IPS-15b (cell line): Measurements from ENCODE around the gene KCNK3.
"Not testable (repeated sequence)": the region's sequence is repeated elsewhere in the genome, so short reads cannot be mapped to it uniquely, and the experiment has no call there.

ENCODE experiments used
- H3K27me3 ChIP-seq: one replicate; pipeline ENCODE4 v1.6.1; 2013; ENCODE audit warnings: low read length; ENCODE audit not compliant: control insufficient read depth, insufficient read depth
- H3K36me3 ChIP-seq: one replicate; pipeline ENCODE4 v1.6.1; 2013; ENCODE audit warnings: low read length; ENCODE audit not compliant: control insufficient read depth, insufficient read depth
- H3K4me1 ChIP-seq: one replicate; pipeline ENCODE4 v1.6.1; 2013; ENCODE audit warnings: mild to moderate bottlenecking, low read length; ENCODE audit not compliant: control insufficient read depth, insufficient read depth
- H3K4me3 ChIP-seq: one replicate; pipeline ENCODE4 v1.5.1; 2013; ENCODE audit warnings: low read depth, low read length
- H3K9ac ChIP-seq: one replicate; pipeline ENCODE4 v1.6.1; 2013; ENCODE audit warnings: low read depth, mild to moderate bottlenecking, low read length
- H3K9me3 ChIP-seq: one replicate; pipeline ENCODE4 v1.6.1; 2013; ENCODE audit warnings: mild to moderate bottlenecking, low read length; ENCODE audit not compliant: control insufficient read depth, insufficient read depth

KCNK3 gene

DNA sequence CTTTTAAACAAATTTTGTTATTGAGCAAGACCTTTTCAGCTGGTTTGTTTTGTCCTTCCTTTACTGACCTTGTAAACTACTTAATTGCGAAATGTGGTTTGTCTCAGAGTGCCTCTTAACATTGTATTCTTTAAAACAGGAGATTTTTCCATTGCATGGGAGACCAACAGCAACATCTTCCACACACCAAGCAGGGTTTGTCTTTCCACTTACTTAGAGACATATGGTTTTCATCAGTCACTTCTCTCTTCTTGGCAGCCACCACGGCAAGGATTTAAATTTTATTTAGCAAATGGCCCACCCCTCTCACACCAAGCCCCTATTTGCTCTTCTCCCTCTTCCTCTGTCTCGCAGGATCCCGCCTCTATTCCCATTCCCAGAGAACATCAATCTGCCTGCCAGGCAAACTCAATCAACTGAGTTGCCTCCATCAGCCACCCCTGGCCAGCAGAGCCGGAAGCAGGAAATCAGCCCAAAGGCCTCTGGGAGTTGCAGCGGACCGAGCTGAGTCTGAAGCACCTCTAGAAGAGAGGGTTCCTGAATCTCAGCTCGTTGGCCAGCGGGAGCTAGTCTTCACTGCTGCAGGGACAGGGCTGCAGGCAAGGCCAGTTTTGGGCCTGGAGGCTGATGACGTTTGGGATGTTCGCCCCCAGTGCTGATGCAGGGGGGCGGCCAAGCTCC, 40.0 kb upstream of the KCNK3 start:
- H3K4me1 ChIP-seq, result peaks cover 8% of the 10 kb centered on the region
- H3K36me3 ChIP-seq, result no peaks in the 10 kb centered on the region
- no peak overlapping the region for H3K4me3 ChIP-seq
- no peaks in the 10 kb centered on the region for H3K27me3 ChIP-seq
- no peak overlapping the region for H3K9ac ChIP-seq
- H3K9me3 ChIP-seq, result no peaks in the 10 kb centered on the region

DNA sequence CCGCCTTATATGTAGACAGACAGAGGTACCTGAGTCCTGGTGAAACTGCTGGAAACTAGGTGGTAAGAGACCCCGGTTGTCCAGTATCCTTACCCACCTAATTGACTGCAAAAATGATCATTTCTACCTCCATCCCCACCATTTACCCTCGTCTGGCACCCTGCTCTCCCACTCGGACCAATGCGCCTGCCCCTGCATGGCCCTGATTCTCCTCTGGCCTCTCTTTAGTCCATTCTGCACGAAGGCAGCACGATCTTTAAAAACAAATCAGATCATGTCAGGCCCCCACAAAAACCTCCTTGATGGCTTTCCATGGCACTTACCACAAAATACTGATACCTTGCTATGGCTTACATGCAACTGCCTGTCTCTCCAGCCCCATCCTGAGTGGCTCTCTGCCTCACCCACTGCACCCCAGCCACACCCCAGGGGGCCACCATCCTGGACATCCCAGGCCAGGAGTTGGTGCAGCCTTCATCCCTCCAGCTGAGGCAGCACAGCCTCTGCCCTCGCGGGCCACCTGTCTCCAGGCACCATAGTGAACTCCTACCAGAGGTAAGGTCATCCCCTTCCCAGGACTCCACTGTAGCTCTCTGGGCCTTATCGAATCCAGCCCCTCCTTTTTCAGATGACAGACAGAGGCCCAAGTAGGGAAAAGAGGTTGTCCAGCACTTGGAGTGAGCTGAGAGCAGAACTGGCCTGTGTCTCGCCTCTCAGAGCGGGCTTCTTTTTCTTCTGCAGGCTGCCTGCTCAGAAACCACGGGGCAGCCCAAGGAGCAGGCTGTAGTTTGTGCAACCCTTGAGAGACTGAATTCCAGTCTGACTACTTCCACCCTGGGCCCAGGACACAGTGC, 39.1 kb upstream of the KCNK3 start:
- Histone ChIP-seq H3K4me3 (no peak overlapping the region), H3K4me1 (peaks cover 8% of the 10 kb centered on the region), H3K9ac (no peak overlapping the region), H3K36me3 (no peaks in the 10 kb centered on the region), H3K9me3 (no peaks in the 10 kb centered on the region), H3K27me3 (no peaks in the 10 kb centered on the region)

DNA sequence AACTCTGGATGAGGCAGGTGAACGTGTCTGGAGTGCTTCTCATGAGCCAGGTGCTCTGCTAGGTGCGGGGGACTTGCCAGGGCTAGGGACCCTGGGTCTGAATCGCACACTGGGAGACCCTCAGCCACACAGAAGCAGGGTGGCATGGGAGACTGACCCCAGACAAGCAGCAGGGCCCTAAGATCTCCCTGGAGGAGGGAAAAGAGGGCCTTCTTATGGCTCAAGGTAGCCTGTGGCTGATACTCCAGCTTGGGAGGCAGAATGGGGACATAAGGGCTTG, 38.5 kb upstream of the KCNK3 start:
- no peak overlapping the region for H3K4me3 ChIP-seq
- peaks cover 8% of the 10 kb centered on the region for H3K4me1 ChIP-seq
- H3K36me3 ChIP-seq, result no peaks in the 10 kb centered on the region
- no peak overlapping the region for H3K9ac ChIP-seq
- H3K27me3 ChIP-seq, result no peaks in the 10 kb centered on the region
- H3K9me3 ChIP-seq, result no peaks in the 10 kb centered on the region

DNA sequence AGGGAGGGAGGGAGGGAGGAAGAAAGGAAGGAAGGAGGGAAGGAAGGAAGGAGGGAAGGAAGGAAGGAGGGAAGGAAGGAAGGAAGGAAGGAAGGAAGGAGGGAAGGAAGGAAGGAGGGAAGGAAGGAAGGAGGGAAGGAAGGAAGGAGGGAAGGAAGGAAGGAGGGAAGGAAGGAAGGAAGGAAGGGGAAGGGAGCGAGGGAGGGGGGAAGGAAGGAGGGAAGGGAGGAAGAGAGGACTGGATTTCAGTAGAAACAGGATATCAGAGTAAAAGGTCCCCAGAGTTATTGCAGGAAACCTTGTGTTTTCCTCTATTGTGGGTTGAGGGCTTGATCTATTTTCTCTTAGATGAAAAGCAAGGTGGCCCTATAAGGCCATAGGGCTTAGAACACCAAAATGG, 37.4 kb upstream of the KCNK3 start:
- H3K36me3 ChIP-seq, H3K4me3 ChIP-seq, H3K9ac ChIP-seq, H3K9me3 ChIP-seq, H3K27me3 ChIP-seq, H3K4me1 ChIP-seq: not testable (repeated sequence)

DNA sequence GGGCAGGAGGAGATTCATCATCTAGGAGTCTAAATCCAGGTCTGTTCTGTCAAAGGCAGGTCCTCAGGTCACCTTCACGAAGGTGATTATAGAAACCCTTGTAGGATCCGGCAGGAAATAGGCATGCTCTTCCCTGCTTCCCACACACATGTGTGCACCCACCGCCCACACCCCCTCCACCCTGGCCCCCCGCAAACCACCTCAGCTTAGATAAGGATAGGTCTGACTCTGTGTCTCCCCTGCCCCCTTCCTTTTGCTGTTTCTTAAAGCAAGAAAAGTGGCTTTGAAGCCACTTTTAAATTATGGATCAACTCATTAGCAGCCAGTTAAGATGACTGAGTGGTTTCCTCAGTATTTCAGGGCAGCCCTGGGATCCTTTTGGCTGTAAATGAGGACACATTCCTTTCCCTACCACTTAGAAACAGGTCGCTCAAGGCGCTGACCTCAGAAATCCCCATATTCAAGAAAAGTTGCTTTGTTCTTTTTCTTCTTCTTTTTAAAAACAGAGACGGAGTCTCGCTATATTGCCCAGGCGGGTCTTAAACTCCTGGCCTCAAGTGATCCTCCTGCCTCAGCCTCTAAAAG, 36.8 kb upstream of the KCNK3 start:
- Histone ChIP-seq H3K4me1 (peaks cover 8% of the 10 kb centered on the region), H3K4me3 (no peak overlapping the region), H3K9ac (no peak overlapping the region), H3K36me3 (no peaks in the 10 kb centered on the region), H3K9me3 (no peaks in the 10 kb centered on the region), H3K27me3 (no peaks in the 10 kb centered on the region)

DNA sequence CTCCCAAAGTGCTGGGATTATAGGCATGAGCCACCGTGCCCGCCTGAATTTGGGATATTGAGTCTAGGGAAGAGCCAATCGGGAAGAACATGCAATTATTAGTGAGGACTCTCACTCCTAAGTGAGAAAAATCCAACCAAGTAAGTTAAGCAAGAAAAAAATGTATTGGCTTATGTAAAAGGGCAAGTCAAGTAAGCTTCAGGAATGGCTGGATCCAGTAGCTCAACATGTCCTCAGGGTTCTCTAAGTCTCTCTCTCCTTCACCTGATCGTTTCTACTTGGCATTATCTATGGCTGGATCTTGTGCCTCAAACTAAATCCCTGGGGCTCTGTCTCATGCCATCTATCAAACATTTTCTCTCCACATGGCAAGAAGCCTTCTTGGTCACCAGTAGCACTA, 35.3 kb upstream of the KCNK3 start:
- peaks cover 8% of the 10 kb centered on the region for H3K4me1 ChIP-seq
- no peak overlapping the region for H3K4me3 ChIP-seq
- H3K9me3 ChIP-seq, result no peaks in the 10 kb centered on the region
- no peaks in the 10 kb centered on the region for H3K27me3 ChIP-seq
- no peaks in the 10 kb centered on the region for H3K36me3 ChIP-seq
- H3K9ac ChIP-seq, result no peak overlapping the region

DNA sequence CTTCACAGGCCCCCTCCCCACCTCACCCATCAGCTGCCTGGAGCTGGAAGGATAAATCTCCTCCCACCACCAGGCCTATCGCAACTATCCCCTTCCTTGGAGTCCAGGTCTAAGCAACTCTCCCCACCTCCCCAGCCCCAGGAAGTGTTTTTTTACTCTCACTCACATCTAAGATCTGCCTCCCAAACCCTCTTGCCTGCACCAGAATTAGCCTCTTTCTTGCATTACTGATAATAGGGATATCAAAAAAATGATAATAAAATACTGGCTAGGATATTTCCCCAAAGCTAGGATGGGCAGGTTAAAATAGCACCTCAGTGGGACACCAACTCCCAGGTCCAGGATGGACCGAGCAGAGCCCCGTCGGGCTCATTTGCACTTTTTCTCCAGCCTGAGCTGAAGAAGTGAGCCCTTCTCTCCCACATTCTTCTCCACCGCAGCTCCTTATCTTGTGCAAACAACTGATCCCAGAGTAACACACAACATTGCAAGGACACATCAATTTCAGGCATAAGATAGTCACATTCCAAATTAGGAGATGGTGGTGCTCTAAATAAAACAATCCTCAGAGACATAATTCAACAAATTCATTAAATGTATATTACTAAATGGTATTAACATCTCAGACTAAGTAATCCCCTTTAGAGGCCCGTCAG, 33.7 kb upstream of the KCNK3 start:
- H3K27me3 ChIP-seq, result no peaks in the 10 kb centered on the region
- H3K9me3 ChIP-seq, result no peaks in the 10 kb centered on the region
- peaks cover 8% of the 10 kb centered on the region for H3K4me1 ChIP-seq
- no peaks in the 10 kb centered on the region for H3K36me3 ChIP-seq
- no peak overlapping the region for H3K9ac ChIP-seq
- no peak overlapping the region for H3K4me3 ChIP-seq

DNA sequence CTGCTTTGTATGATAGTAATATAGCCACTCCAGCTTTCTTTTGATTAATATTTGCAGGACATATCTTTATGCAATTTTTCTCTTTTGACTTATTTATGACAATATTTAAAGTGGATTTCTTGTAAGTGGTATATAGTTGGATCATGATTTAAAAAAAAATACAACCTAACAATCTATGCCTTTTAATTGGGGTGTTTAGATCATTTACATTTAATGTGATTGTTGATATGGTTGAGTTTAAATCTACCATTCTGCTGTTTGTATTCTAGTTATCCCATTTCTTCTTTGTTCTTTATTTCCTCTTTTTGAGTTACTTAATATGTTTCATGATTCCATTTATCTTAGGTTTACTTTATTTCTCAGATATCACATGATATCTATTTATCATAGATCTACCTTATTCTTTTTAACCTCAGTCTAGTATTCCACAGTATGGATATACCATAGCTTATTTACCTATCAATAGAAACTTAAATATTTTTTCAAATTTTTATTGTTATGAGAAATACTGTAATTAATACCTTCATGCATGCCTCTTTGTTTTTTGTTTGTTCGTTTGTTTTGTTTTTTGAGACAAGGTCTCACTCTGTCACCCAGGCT, 32.1 kb upstream of the KCNK3 start:
- no peaks in the 10 kb centered on the region for H3K27me3 ChIP-seq
- no peaks in the 10 kb centered on the region for H3K4me1 ChIP-seq
- H3K9me3 ChIP-seq, result no peaks in the 10 kb centered on the region
- H3K4me3 ChIP-seq, result no peak overlapping the region
- H3K9ac ChIP-seq, result no peak overlapping the region
- no peaks in the 10 kb centered on the region for H3K36me3 ChIP-seq

DNA sequence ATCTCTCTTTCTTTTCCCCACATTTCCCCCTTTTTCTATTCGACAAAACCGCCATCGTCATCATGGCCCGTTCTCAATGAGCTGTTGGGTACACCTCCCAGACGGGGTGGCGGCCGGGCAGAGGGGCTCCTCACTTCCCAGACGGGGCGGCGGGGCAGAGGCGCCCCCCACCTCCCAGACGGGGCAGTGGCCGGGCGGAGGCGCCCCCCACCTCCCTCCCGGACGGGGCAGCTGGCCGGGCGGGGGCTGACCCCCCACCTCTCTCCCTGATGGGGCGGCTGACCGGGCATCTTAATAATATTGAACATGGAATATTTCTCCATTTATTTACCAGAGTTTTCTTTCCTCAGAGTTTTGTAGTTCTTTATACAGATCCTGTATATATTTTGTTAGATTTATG, 27.2 kb upstream of the KCNK3 start:
- not testable (repeated sequence) for H3K4me1 ChIP-seq, H3K9me3 ChIP-seq, H3K9ac ChIP-seq, H3K27me3 ChIP-seq, H3K4me3 ChIP-seq, H3K36me3 ChIP-seq

DNA sequence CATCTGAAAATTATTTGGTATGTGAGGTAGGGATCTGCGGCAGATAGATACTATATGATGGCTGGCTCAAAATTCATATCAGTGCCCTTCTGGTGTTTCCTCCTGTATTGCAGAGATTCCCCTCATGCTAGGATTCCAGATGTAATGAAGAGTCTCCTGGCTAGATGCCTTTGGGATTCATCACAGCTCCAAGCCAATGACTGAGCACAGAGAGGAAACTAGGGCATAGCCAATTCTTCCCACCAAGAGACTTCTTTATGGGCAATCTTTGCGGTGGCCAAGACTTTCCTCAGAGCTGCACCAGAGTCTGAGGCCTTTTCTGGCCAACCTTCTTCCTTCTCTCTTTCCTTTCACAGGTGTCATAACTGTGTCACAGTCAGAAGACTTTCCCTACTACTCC, 25.9 kb upstream of the KCNK3 start:
- Histone ChIP-seq H3K4me1 (no peaks in the 10 kb centered on the region), H3K4me3 (no peak overlapping the region), H3K27me3 (no peaks in the 10 kb centered on the region), H3K36me3 (no peaks in the 10 kb centered on the region), H3K9ac (no peak overlapping the region), H3K9me3 (no peaks in the 10 kb centered on the region)

DNA sequence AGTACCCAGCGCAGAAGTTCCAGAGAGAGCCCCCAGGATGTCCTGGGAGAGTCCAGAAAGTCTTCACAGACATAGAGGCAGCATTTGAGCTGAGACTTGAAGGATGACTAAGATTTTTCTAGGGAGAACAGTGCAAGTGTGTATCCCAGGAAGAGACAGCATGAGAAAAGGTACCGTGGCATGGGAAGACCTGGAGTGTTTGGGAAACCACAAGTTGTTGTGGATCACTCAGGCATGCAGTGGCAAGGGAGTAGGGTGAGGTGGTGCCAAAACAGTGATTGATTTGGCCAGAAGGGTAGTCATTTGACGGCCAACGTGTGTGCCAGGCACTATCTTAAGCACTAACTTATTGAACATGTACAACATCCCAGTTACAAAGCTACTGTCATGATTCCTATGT, 24.5 kb upstream of the KCNK3 start:
- no peak overlapping the region for H3K9ac ChIP-seq
- no peak overlapping the region for H3K4me3 ChIP-seq
- no peaks in the 10 kb centered on the region for H3K36me3 ChIP-seq
- H3K9me3 ChIP-seq, result no peaks in the 10 kb centered on the region
- no peaks in the 10 kb centered on the region for H3K27me3 ChIP-seq
- H3K4me1 ChIP-seq, result no peaks in the 10 kb centered on the region
